SK-N-SH (cell line): ENCODE measurements around the gene MOB1B. TPM values are rescaled to one million over a fixed set of nuclear protein-coding genes. Genes with fewer than 3 reads are reported as not detected.

Experiments used
- CTCF ChIA-PET: fragments of 300-600, 350-600 bp; formaldehyde crosslinking; extraction: SDS; loops from one replicate; lab custom pipeline; 2021; lab: Yijun Ruan, JAX
- POLR2A ChIA-PET: fragments of 350-600 bp; sonication (Branson Sonifier 250); formaldehyde crosslinking; extraction: SDS; loops from one replicate; lab custom pipeline; 2020; ENCODE audit warnings: antibody characterized with exemption, inconsistent platforms; lab: Yijun Ruan, JAX
- DNase-seq: peaks from one replicate; pipeline ENCODE4 v3.0.0; 2012
- H2AFZ ChIP-seq: fragments of 200-600 bp; sonication (generic); 2 replicates; pipeline ENCODE4 v1.8.1; 2016; ENCODE audit warnings: antibody characterized with exemption, mild to moderate bottlenecking, low read depth
- H3F3A ChIP-seq: fragments of 200-600 bp; sonication (generic); replicated peaks from 2 replicates; pipeline ENCODE3; 2016; ENCODE audit warnings: antibody characterized with exemption, mild to moderate bottlenecking; ENCODE audit not compliant: insufficient read depth
- H3K27ac ChIP-seq, 2 experiments: fragments of 200-500 bp in 1 of 2; fragments of 200-600 bp in 1 of 2; sonication (Bioruptor generic) in 1 of 2; sonication (generic), shearing (Covaris generic) in 1 of 2; 2 replicates each; pipeline versions ENCODE4 v1.5.1 to v1.6.1; 2014 to 2016; ENCODE audit warnings: low read depth in 2 of 2, inconsistent platforms in 1 of 2, low read length in 1 of 2, mild to moderate bottlenecking in 1 of 2, mixed read lengths in 1 of 2
- H3K27me3 ChIP-seq: fragments of 200-600 bp; sonication (generic), shearing (Covaris generic); 2 replicates; pipeline ENCODE4 v1.6.1; 2016; ENCODE audit warnings: mixed run types; ENCODE audit not compliant: insufficient read depth
- H3K36me3 ChIP-seq, 2 experiments: fragments of 200-500 bp in 1 of 2; fragments of 200-600 bp in 1 of 2; sonication (Bioruptor generic) in 1 of 2; sonication (generic) in 1 of 2; replicated peaks in 1 of 2; 2 replicates each; pipeline versions ENCODE3 to v1.5.1; 2014 to 2016; ENCODE audit warnings: low read length in 1 of 2, mild to moderate bottlenecking in 1 of 2; ENCODE audit not compliant: insufficient read depth in 2 of 2, control insufficient read depth in 1 of 2
- H3K4me1 ChIP-seq, 2 experiments: fragments of 200-500 bp in 1 of 2; fragments of 200-600 bp in 1 of 2; sonication (Bioruptor generic) in 1 of 2; sonication (generic), shearing (Covaris generic) in 1 of 2; 2 replicates each; pipeline versions ENCODE4 v1.5.1 to v1.6.1; 2014 to 2016; ENCODE audit warnings: low read depth in 1 of 2, low read length in 1 of 2, mixed run types in 1 of 2; ENCODE audit not compliant: insufficient read depth in 2 of 2, control insufficient read depth in 1 of 2
- H3K4me2 ChIP-seq: fragments of 200-600 bp; sonication (generic), shearing (Covaris generic); 2 replicates; pipeline ENCODE4 v1.6.1; 2017; ENCODE audit warnings: mixed run types
- H3K4me3 ChIP-seq, 2 experiments: fragments of 200-500 bp in 1 of 2; fragments of 200-600 bp in 1 of 2; sonication (Bioruptor generic) in 1 of 2; sonication (generic), shearing (Covaris generic) in 1 of 2; 2 replicates each; pipeline versions ENCODE4 v1.5.1 to v1.8.1; 2014 to 2016; ENCODE audit warnings: low read depth in 2 of 2, inconsistent platforms in 1 of 2, low read length in 1 of 2, mild to moderate bottlenecking in 1 of 2, mixed read lengths in 1 of 2, moderate library complexity in 1 of 2
- H3K79me2 ChIP-seq: fragments of 200-600 bp; sonication (generic); 2 replicates; pipeline ENCODE4 v1.8.1; 2017; ENCODE audit warnings: mild to moderate bottlenecking; ENCODE audit not compliant: insufficient read depth
- H3K9ac ChIP-seq: fragments of 200-600 bp; sonication (generic); 2 replicates; pipeline ENCODE4 v1.6.1; 2017; ENCODE audit warnings: mixed run types
- H3K9me2 ChIP-seq: fragments of 200-600 bp; sonication (generic); 2 replicates; pipeline ENCODE4 v1.6.1; 2017; ENCODE audit warnings: mixed run types
- H3K9me3 ChIP-seq: fragments of 200-600 bp; sonication (generic); 2 replicates; pipeline ENCODE4 v1.6.1; 2017; ENCODE audit warnings: mixed run types, mild to moderate bottlenecking, moderate library complexity
- H4K20me1 ChIP-seq: fragments of 200-600 bp; sonication (generic); 2 replicates; pipeline ENCODE4 v1.6.1; 2017; ENCODE audit warnings: mild to moderate bottlenecking, mixed run types; ENCODE audit not compliant: insufficient read depth
- EZH2phosphoT487 ChIP-seq: fragments of 200-600 bp; sonication (generic); IDR thresholded peaks from 2 replicates; pipeline ENCODE4 v1.6.1; 2017; ENCODE audit warnings: low read depth, mixed run types, mild to moderate bottlenecking, antibody characterized with exemption, moderate library complexity, borderline replicate concordance
- FOSL2 ChIP-seq: IDR thresholded peaks from 2 replicates; pipeline ENCODE4 v1.4.0; 2012; ENCODE audit warnings: low read depth, mild to moderate bottlenecking, moderate library complexity, borderline replicate concordance
- FOXM1 ChIP-seq: IDR thresholded peaks from 2 replicates; pipeline ENCODE4 v1.4.0; 2012; ENCODE audit warnings: low read depth, mild to moderate bottlenecking
- GABPA ChIP-seq: IDR thresholded peaks from 2 replicates; pipeline ENCODE4 v1.4.0; 2012; ENCODE audit warnings: low read depth, mild to moderate bottlenecking
- MAX ChIP-seq: IDR thresholded peaks from 2 replicates; pipeline ENCODE4 v1.4.0; 2012; ENCODE audit warnings: low read depth
- MXI1 ChIP-seq: IDR thresholded peaks from 2 replicates; pipeline ENCODE4 v1.6.1; 2012; ENCODE audit warnings: mild to moderate bottlenecking, low read depth, low read length, improper control_type of control experiment
- NFIC ChIP-seq: IDR thresholded peaks from 2 replicates; pipeline ENCODE4 v1.4.0; 2012; ENCODE audit warnings: borderline replicate concordance
- PBX3 ChIP-seq: IDR thresholded peaks from 2 replicates; pipeline ENCODE4; 2012
- RAD21 ChIP-seq: IDR thresholded peaks from 2 replicates; pipeline ENCODE4 v1.6.1; 2012; ENCODE audit warnings: mild to moderate bottlenecking, low read length
- RCOR1 ChIP-seq: fragments of 150-350 bp; IDR thresholded peaks from 2 replicates; pipeline ENCODE4 v1.6.1; 2017; ENCODE audit warnings: antibody characterized with exemption, low read length
- REST ChIP-seq: IDR thresholded peaks from 2 replicates; pipeline ENCODE4 v1.6.1; 2012; ENCODE audit warnings: mild to moderate bottlenecking, low read depth, low read length, moderate library complexity
- RFX5 ChIP-seq: IDR thresholded peaks from 2 replicates; pipeline ENCODE4 v1.6.1; 2012; ENCODE audit warnings: mild to moderate bottlenecking, improper control_type of control experiment, low read length
- SIN3A ChIP-seq: IDR thresholded peaks from 2 replicates; pipeline ENCODE4 v1.6.1; 2012; ENCODE audit warnings: low read depth, mild to moderate bottlenecking, low read length, moderate library complexity, borderline replicate concordance
- TEAD4 ChIP-seq: IDR thresholded peaks from 2 replicates; pipeline ENCODE4 v1.4.0; 2012; ENCODE audit warnings: mild to moderate bottlenecking, borderline replicate concordance; ENCODE audit not compliant: insufficient read depth
- USF1 ChIP-seq: IDR thresholded peaks from 2 replicates; pipeline ENCODE4 v1.4.0; 2012; ENCODE audit warnings: low read depth, borderline replicate concordance
- WGBS: methylation state at CpG from one replicate; pipeline ENCODE4 v1.1.6; 2017; ENCODE audit warnings: low lambda C conversion rate; 5-methylcytosine and 5-hydroxymethylcytosine counted together
- polyA plus RNA-seq, 3 experiments: library from polyadenylated mRNA; depleted of rRNA; stranded (reverse); fragments of >200 nt; gene quantifications; 2 replicates each; pipeline ENCODE4 v1.2.3, GENCODE V29; 2012

The MOB1B gene
- polyA plus RNA-seq, 1 of the 3 experiments (the other 2 are of a cell fraction), result 2.9 TPM

GRCh38 chr4:70908993-70909556, 6.9 kb downstream of the MOB1B start:
- WGBS, result 98% methylated on average over 3 of the region's 3 CpGs
- peaks cover 4 to 11% of the 10 kb centered on the region in 2 experiments for H3K36me3 ChIP-seq
- H3K27me3 ChIP-seq, result no peaks in the 10 kb centered on the region
- H3K4me2 ChIP-seq, result no peak overlapping the region
- no peak overlapping the region for H3K27ac ChIP-seq
- no peaks in the 10 kb centered on the region for H3K9me3 ChIP-seq
- DNase-seq, result no peak
- ChIA-PET CTCF (no interaction called here), POLR2A (no interaction called here)
- H3K4me1 ChIP-seq, result peaks cover 0 to 2% of the 10 kb centered on the region in 2 experiments; a peak in 2 of 4 replicates
- H3K79me2 ChIP-seq, result peaks cover 95% of the 10 kb centered on the region
- no peak overlapping the region for H3K4me3 ChIP-seq
- H3K9ac ChIP-seq, result no peak overlapping the region
- H3F3A ChIP-seq, result no peaks in the 10 kb centered on the region
- H4K20me1 ChIP-seq, result peaks cover 7% of the 10 kb centered on the region; the same call in 1 of the 2 replicates
- no peak overlapping the region for H2AFZ ChIP-seq
- no peaks in the 10 kb centered on the region for H3K9me2 ChIP-seq
- TF ChIP-seq FOXM1 (no peak), EZH2phosphoT487 (no peak), MXI1 (no peak), GABPA (no peak), RFX5 (no peak), TEAD4 (no peak), FOSL2 (no peak), REST (no peak), RAD21 (no peak), RCOR1 (no peak), NFIC (no peak), SIN3A (no peak), USF1 (no peak), PBX3 (no peak), MAX (no peak)
- TF ChIP-seq, all 33 proteins: peak for 0
